Measurements from ENCODE around the gene SPC25.
"Not testable (repeated sequence)": the region's sequence is repeated elsewhere in the genome, so short reads cannot be mapped to it uniquely, and the experiment has no call there.

- not testable (repeated sequence) for TF ChIP-seq CTCF, POLR2A (IDR thresholded peaks at IDR 0.05)
Observed at GRCh38 chr2:168870369-168870768, 19.9 kb downstream of the SPC25 start.
